Nucleus accumbens (tissue), 56 donors: ENCODE data around the gene APOC3.

Source experiments
- DNase-seq, 56 donors: peaks; one replicate each; lab custom pipeline; 2025; lab: John Stamatoyannopoulos, UW

Gene APOC3

GRCh38 chr11:116829525-116830183 lies at the start of gene APOC3:
TSS of gene APOC3 (plus strand) at chr11:116829907. CDS start at chr11:116830583, 676 bp downstream.
- DNase-seq, result no peak

GRCh38 chr11:116782728-116783127 lies 47.0 kb upstream of the APOC3 start:
- no peak for DNase-seq

- no peak for DNase-seq
Observed at GRCh38 chr11:116786326-116786725, 43.4 kb upstream of the APOC3 start.

- no peak for DNase-seq
Observed at GRCh38 chr11:116786966-116787365, 42.7 kb upstream of the APOC3 start.

GRCh38 chr11:116787436-116787785 lies 42.3 kb upstream of the APOC3 start:
- peak in 2 of 56 donors; percentile 30 to 53 for DNase-seq

- peak; percentile 13 to 89 (median 76) for DNase-seq
Observed at GRCh38 chr11:116787786-116788486, 41.8 kb upstream of the APOC3 start, which contains the start of gene ZPR1. TSS of gene ZPR1 (minus strand) at chr11:116788023. CDS start at chr11:116787990, 33 bp downstream.

- DNase-seq, result no peak
Observed at GRCh38 chr11:116788534-116788933, 41.2 kb upstream of the APOC3 start.

GRCh38 chr11:116788975-116789374 lies 40.7 kb upstream of the APOC3 start:
- no peak for DNase-seq

GRCh38 chr11:116790167-116791001 lies 39.3 kb upstream of the APOC3 start:
- DNase-seq, result no peak

- peak in 51 of 56 donors; percentile 19 to 88 (median 63) for DNase-seq
Observed at GRCh38 chr11:116791002-116791812, 38.5 kb upstream of the APOC3 start.

- no peak for DNase-seq
Observed at GRCh38 chr11:116791813-116792143, 37.9 kb upstream of the APOC3 start, which contains the start of gene APOA5. TSS of gene APOA5 (minus strand) at chr11:116791879. CDS start at chr11:116791860, 19 bp downstream.

- DNase-seq, result no peak
Observed at GRCh38 chr11:116792144-116792868, 37.4 kb upstream of the APOC3 start.

- DNase-seq, result no peak
Observed at GRCh38 chr11:116792869-116793771, 36.6 kb upstream of the APOC3 start.

- DNase-seq, result peak in 1 of 56 donors; percentile 14
Observed at GRCh38 chr11:116793772-116794097, 36.0 kb upstream of the APOC3 start.

- no peak for DNase-seq
Observed at GRCh38 chr11:116794851-116795250, 34.9 kb upstream of the APOC3 start.

GRCh38 chr11:116796548-116796947 lies 33.2 kb upstream of the APOC3 start:
- no peak for DNase-seq

- no peak for DNase-seq
Observed at GRCh38 chr11:116797816-116798215, 31.9 kb upstream of the APOC3 start.

GRCh38 chr11:116798368-116798767 lies 31.3 kb upstream of the APOC3 start:
- DNase-seq, result no peak

- DNase-seq, result no peak
Observed at GRCh38 chr11:116800610-116801009, 29.1 kb upstream of the APOC3 start.
